ENCODE data around the gene DIAPH2.

- no peak for TF ChIP-seq POLR2A (IDR thresholded peaks at IDR 0.05)
- no peak for TF ChIP-seq CTCF (IDR thresholded peaks at IDR 0.05)
These were observed 20.0 kb downstream of the DIAPH2 start for GRCh38 chrX:96704629-96705028.
